PC-9 (cell line): ENCODE measurements around the gene ANGPTL1. TPM values are rescaled to one million over a fixed set of nuclear protein-coding genes. Genes with fewer than 3 reads are reported as not detected.

ENCODE experiments used
- BruUV-seq: library from RNA; stranded (reverse); fragments of 400-500 nt; replicated peaks from 2 replicates; lab custom pipeline; 2021; lab: Mats Ljungman, UMichigan
- CTCF ChIA-PET: fragments of 300-600 bp; sonication (Branson Sonifier 250); formaldehyde crosslinking; loops from one replicate; lab custom pipeline; 2022; ENCODE audit warnings: antibody characterized with exemption; lab: Charles Lee
- POLR2A ChIA-PET: fragments of 300-600 bp; sonication (Branson Sonifier 250); formaldehyde crosslinking; loops from one replicate; lab custom pipeline; 2022; ENCODE audit warnings: antibody characterized with exemption; ENCODE audit not compliant: unreplicated experiment; lab: Charles Lee
- DNase-seq, 2 experiments: peaks; one replicate each; pipeline versions ENCODE4 v3.0.0 to v3.0.0-alpha.2; 2015 to 2022; ENCODE audit warnings: mixed read lengths in 1 of 2
- H2AFZ ChIP-seq: fragments of 200-600 bp; sonication (generic); 2 replicates; pipeline ENCODE4 v1.8.1; 2017; ENCODE audit warnings: antibody characterized with exemption
- H3F3A ChIP-seq: fragments of 200-600 bp; sonication (generic); 2 replicates; pipeline ENCODE4 v1.8.1; 2017; ENCODE audit warnings: antibody characterized with exemption, mild to moderate bottlenecking, low read depth; ENCODE audit not compliant: insufficient read depth
- H3K27ac ChIP-seq: fragments of 200-600 bp; sonication (generic); 2 replicates; pipeline ENCODE4 v1.6.1; 2016; ENCODE audit warnings: mixed run types
- H3K27me3 ChIP-seq: fragments of 200-600 bp; sonication (generic); 2 replicates; pipeline ENCODE4 v1.6.1; 2016; ENCODE audit warnings: low read depth, mixed run types; ENCODE audit not compliant: insufficient read depth
- H3K36me3 ChIP-seq: fragments of 200-600 bp; sonication (generic); 2 replicates; pipeline ENCODE4 v1.6.1; 2016; ENCODE audit warnings: low read depth, mixed run types
- H3K4me1 ChIP-seq: fragments of 200-600 bp; sonication (generic); replicated peaks from 2 replicates; pipeline ENCODE4 v1.6.1; 2016; ENCODE audit warnings: mixed run types; ENCODE audit not compliant: insufficient read depth
- H3K4me2 ChIP-seq: fragments of 200-600 bp; sonication (generic); 2 replicates; pipeline ENCODE4 v1.6.1; 2017; ENCODE audit warnings: mixed run types
- H3K4me3 ChIP-seq: fragments of 200-600 bp; sonication (generic); 2 replicates; pipeline ENCODE4 v1.6.1; 2016; ENCODE audit warnings: mixed run types
- H3K79me2 ChIP-seq: fragments of 200-600 bp; sonication (generic); 2 replicates; pipeline ENCODE4 v1.6.1; 2017; ENCODE audit warnings: low read depth, mixed run types
- H3K9me2 ChIP-seq: fragments of 200-600 bp; sonication (generic); 2 replicates; pipeline ENCODE4 v1.8.1; 2017; ENCODE audit warnings: mild to moderate bottlenecking; ENCODE audit not compliant: insufficient read depth
- H3K9me3 ChIP-seq: fragments of 200-600 bp; sonication (generic); 2 replicates; pipeline ENCODE4 v1.8.1; 2016; ENCODE audit warnings: low read depth; ENCODE audit not compliant: insufficient read depth
- H4K20me1 ChIP-seq: fragments of 200-600 bp; sonication (generic); 2 replicates; pipeline ENCODE4 v1.8.1; 2017; ENCODE audit not compliant: insufficient read depth
- EZH2 ChIP-seq: fragments of 200-600 bp; sonication (generic); IDR thresholded peaks from 2 replicates; pipeline ENCODE4 v1.8.0; 2017; ENCODE audit warnings: antibody characterized with exemption, low read depth
- intact Hi-C: fragments of 100-400 bp; cut with micrococcal nuclease; formaldehyde crosslinking; loops from one replicate; pipeline ENCODE4 v1.10.0; 2022; ENCODE audit not compliant: unreplicated experiment
- total RNA-seq: library from RNA; stranded (reverse); gene quantifications from 2 replicates; pipeline ENCODE4 v1.2.3, GENCODE V29; 2021
- TF ChIP-seq, protein P1 (sequence below): fragments of 200-600 bp; sonication (generic); conservative IDR thresholded peaks from 2 replicates; pipeline ENCODE4 v1.6.1; 2017; ENCODE audit warnings: mixed run types, antibody characterized with exemption, mild to moderate bottlenecking, moderate library complexity

The ANGPTL1 gene
- total RNA-seq, 1 experiment from 2014 or later, result not detected

GRCh38 chr1:178899402-178899801 lies 28.5 kb upstream of the ANGPTL1 start:
- no peaks in the 10 kb centered on the region for H3K4me1 ChIP-seq
- H3K27me3 ChIP-seq, result no peaks in the 10 kb centered on the region
- H3K79me2 ChIP-seq, result no peaks in the 10 kb centered on the region
- H3K27ac ChIP-seq, result no peak overlapping the region
- CTCF ChIA-PET, result no interaction called here
- H3K9me2 ChIP-seq, result no peaks in the 10 kb centered on the region
- intact Hi-C loops, result no loop called here
- no peak overlapping the region for H3K4me2 ChIP-seq
- DNase-seq, result no peak
- BruUV-seq, result no TSS peak
- H4K20me1 ChIP-seq, result no peaks in the 10 kb centered on the region
- no peak overlapping the region for H3K4me3 ChIP-seq
- peaks cover 22% of the 10 kb centered on the region for H3K36me3 ChIP-seq
- no peak overlapping the region for H2AFZ ChIP-seq
- POLR2A ChIA-PET, result no interaction called here
- no peaks in the 10 kb centered on the region; the same call in 1 of the 2 replicates for H3F3A ChIP-seq
- TF ChIP-seq, protein P1, sequence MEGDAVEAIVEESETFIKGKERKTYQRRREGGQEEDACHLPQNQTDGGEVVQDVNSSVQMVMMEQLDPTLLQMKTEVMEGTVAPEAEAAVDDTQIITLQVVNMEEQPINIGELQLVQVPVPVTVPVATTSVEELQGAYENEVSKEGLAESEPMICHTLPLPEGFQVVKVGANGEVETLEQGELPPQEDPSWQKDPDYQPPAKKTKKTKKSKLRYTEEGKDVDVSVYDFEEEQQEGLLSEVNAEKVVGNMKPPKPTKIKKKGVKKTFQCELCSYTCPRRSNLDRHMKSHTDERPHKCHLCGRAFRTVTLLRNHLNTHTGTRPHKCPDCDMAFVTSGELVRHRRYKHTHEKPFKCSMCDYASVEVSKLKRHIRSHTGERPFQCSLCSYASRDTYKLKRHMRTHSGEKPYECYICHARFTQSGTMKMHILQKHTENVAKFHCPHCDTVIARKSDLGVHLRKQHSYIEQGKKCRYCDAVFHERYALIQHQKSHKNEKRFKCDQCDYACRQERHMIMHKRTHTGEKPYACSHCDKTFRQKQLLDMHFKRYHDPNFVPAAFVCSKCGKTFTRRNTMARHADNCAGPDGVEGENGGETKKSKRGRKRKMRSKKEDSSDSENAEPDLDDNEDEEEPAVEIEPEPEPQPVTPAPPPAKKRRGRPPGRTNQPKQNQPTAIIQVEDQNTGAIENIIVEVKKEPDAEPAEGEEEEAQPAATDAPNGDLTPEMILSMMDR, result no peak
- no peak for TF ChIP-seq EZH2
- no peaks in the 10 kb centered on the region for H3K9me3 ChIP-seq

GRCh38 chr1:178898401-178898800 lies 27.5 kb upstream of the ANGPTL1 start:
- Histone ChIP-seq H3K4me1 (no peaks in the 10 kb centered on the region), H3K79me2 (no peaks in the 10 kb centered on the region), H3K4me3 (no peak overlapping the region), H3K36me3 (peaks cover 20% of the 10 kb centered on the region), H3K27ac (no peak overlapping the region), H3F3A (no peaks in the 10 kb centered on the region; the same call in 1 of the 2 replicates), H3K27me3 (no peaks in the 10 kb centered on the region), H2AFZ (no peak overlapping the region), H3K9me2 (no peaks in the 10 kb centered on the region), H3K9me3 (no peaks in the 10 kb centered on the region), H4K20me1 (no peaks in the 10 kb centered on the region), H3K4me2 (no peak overlapping the region)
- BruUV-seq, result no TSS peak
- TF ChIP-seq, protein P1, result no peak
- no peak for TF ChIP-seq EZH2
- POLR2A ChIA-PET, result no interaction called here
- intact Hi-C loops, result no loop called here
- CTCF ChIA-PET, result no interaction called here
- no peak for DNase-seq

- no peaks in the 10 kb centered on the region for H3K9me2 ChIP-seq
- H4K20me1 ChIP-seq, result no peaks in the 10 kb centered on the region
- POLR2A ChIA-PET, result no interaction called here
- no peak overlapping the region for H2AFZ ChIP-seq
- intact Hi-C loops, result no loop called here
- no peaks in the 10 kb centered on the region for H3K79me2 ChIP-seq
- no peaks in the 10 kb centered on the region; the same call in 1 of the 2 replicates for H3F3A ChIP-seq
- no peaks in the 10 kb centered on the region for H3K9me3 ChIP-seq
- H3K27ac ChIP-seq, result no peak overlapping the region
- no TSS peak for BruUV-seq
- peaks cover 18% of the 10 kb centered on the region for H3K36me3 ChIP-seq
- H3K27me3 ChIP-seq, result no peaks in the 10 kb centered on the region
- H3K4me3 ChIP-seq, result no peak overlapping the region
- no peak for TF ChIP-seq EZH2
- TF ChIP-seq, protein P1, result no peak
- DNase-seq, result no peak
- H3K4me1 ChIP-seq, result no peaks in the 10 kb centered on the region
- no peak overlapping the region for H3K4me2 ChIP-seq
- CTCF ChIA-PET, result no interaction called here
Observed at GRCh38 chr1:178895928-178896327, 25.1 kb upstream of the ANGPTL1 start.
